ENCODE data around the gene CHTOP.
A peak's percentile ranks its signal among the peaks of the same experiment; 100 is the strongest.

CHTOP gene

DNA sequence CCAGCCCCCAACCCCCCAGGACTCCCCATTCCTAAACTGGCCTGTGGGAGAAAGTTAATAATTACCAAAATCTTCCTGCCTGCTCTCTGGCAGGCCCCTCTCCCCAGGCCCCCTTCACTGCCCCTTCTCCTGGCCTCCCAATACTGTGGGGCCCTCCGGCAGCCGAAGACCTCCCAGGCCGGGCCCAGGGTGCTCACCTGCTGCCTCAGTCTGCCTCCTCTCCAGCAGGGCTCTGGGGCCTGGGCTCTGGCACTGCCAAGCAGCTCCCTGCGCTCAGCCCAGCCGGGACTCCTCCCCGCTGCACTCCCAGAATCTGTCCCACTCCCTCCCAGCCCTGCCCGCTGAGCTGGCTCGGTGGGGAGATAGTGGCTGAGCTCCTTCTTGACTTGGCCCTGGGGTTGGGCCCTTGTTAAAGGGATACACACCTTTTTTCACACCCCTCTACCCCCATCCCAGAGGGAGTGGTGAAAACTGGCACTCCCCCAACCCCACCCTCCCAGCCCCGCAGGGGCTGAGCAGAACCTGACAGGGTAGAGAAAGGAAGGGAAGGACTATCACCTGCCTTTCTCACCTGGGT lies 21.0 kb upstream of the CHTOP start, which contains the start of gene S100A16:
Gene S100A16 (minus strand): TSS at position 383 of the 577 bp plus-strand sequence. CDS start 4,986 bp downstream, outside the sequence.
- DNase-seq (ENCODE audit: low spot score), result no peak

DNA sequence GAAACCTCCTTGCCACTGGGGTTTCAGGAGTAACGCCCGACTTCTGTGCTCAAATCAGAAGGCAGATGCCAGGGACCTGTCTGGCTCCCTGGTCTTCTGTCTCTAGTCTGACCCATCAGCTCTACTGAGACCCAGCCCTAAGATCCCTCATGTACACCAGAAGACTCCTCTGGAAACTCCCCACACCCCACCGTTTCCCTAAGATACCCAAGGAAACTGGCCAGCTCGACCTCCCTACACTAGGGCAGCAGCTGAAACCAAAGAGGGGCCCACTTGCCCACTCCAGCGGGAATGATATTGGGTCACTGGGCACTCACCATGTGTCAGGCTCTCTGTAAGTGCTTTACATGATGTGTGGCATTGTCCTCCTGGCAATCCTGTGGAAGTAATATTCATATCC lies 20.5 kb upstream of the CHTOP start:
- DNase-seq (ENCODE audit: low spot score), result no peak

DNA sequence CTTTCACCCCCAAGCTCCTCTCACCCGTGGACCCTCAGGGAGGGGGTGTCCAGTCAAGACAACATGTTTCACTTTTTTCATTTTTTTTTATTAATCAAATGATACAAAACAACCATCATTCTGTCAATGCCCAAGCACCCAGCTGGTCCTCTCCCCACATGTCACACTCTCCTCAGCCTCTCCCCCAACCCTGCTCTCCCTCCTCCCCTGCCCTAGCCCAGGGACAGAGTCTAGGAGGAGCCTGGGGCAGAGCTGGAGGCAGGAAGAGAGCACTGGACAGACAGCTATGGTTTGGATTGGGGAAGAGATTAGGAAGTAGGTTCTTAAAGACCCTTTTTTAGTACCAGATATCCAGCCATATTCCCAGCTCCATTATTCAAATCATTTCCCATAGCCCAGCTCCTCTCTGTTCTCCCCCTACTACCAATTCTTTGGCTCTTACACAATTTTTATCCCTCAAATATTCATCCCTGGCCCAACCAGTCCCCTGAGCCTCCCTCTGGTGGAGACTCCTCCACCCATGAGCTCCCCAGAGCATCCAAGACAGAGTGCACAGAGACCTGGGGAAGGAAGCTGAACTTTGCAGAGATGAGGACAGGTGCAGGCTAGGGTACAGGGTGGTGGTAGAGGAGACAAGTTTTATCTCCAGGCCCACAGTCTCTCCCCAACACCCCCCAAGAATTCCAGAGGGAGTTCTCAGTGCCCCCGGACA lies 19.5 kb upstream of the CHTOP start:
- DNase-seq (ENCODE audit: low spot score), result no peak

DNA sequence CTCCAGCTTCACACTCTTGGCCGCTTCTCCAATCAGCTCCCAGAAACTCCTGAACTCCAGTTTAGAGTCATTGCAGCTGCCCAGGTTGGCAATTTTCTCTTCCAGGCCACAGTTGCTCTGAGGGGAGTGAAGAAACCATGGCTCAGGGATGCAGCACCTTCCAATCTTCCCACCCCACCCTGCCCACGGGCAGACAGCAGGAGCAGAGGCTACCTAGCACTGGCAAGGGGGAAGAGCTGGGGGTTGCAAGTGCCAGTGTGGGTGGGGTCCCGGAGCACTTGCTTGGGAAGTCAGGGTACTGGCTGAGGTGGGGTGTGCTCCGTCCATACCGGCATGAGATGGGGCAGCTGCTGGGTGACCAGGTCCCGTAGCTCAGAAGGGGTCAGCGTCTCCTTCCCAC lies 19.0 kb upstream of the CHTOP start:
- DNase-seq (ENCODE audit: low spot score), result no peak

DNA sequence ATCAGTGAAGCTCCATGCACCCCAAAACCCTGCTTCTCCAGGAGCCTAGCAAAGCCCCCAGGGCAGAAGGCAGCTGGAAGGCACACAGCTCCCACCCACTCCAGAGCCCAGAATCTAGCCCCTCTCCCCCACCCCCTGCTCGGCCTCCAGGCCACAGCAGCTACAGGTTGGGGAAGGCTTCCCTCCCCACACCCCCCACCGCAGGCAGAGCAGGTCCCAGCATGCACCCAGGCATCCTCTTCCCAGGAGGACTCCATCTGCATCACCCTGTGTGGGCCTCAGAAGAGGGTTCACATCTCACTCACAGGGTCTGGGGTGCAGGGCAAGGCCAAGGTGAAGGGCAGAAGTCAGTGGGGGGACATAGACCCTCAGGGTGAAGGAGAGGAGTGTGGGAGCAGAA lies 18.5 kb upstream of the CHTOP start:
- DNase-seq (ENCODE audit: low spot score), result no peak

DNA sequence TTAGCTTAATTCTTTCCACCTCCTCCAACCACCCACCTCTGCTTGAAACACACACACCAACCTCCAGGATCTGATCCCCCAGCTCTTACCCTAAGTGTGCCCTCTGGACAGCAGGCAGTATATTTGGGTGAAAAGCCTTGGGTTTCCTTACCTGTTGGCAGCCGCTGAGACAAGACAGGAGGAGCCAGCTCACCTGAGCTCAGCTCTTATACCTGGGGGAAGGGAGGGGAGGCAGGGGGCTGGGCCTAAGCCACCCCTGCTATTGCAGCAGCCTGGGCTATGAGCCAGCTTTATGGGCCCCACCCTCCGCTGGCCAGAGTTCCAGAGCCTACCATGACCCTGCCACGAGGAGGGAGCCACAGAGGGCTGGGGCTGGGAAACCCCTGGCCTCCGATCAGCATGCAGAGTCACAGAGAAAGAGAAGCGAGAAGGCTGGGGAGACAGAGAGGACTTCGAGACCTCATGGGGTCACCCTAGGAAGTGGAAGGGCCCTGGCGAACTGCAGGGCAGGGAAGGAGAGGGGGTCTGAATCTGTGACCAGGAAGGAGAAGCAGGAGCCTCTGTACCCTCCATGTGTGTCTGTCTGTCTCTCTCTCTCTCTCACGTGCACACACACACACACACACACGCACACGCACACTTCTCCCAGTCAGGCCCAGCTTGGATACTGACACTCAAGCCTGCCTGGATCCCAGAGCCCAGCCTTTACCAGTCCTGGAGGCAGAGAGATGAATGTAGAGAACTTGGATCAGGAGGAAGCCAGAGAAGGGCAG lies 17.5 kb upstream of the CHTOP start, which contains the start of gene S100A14:
Gene S100A14 (minus strand): TSS at position 182 of the 773 bp plus-strand sequence. CDS start 467 bp downstream, outside the sequence.
- no peak for DNase-seq (ENCODE audit: low spot score)

DNA sequence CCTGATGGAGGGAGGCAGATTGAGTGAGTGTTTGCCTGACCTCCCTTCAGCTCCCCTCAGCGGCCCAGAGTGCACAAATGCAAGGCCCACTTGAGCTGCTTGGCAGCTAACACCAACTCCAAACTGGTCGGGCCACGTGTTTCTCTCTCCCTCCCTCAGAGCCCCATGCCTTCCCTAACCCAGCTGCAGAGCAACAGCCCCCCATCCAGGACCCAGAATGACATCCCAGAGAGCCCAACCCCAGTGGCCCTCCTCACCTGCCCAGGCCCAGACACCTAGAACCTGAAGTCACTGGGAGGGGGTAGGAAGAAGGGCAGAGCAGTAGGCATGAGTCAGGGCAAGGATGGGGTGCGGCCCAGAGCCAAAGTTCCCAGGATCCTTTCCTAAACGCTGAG lies 17.0 kb upstream of the CHTOP start:
- DNase-seq (ENCODE audit: low spot score), result no peak

DNA sequence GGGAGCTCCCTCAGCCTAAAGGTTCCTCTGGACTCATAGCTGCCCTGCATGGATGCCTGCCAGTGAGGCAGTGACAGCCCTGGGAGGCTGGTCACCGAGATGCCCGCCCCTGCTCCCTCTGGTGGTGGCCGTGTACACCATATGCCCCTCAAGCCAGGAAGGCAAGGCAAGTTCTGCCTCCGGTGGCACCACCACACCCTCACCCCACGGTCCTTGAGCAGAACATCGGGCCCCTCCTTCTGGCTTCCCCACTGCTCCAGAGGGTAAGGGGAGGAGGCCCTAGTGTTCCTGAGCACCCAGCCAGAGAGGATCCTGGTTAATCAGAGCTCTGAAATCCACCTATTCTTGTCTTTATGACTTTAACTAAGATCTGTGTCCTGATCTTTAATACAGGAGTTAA lies 16.2 kb upstream of the CHTOP start:
- peak; percentile 60 for DNase-seq (ENCODE audit: low spot score)

DNA sequence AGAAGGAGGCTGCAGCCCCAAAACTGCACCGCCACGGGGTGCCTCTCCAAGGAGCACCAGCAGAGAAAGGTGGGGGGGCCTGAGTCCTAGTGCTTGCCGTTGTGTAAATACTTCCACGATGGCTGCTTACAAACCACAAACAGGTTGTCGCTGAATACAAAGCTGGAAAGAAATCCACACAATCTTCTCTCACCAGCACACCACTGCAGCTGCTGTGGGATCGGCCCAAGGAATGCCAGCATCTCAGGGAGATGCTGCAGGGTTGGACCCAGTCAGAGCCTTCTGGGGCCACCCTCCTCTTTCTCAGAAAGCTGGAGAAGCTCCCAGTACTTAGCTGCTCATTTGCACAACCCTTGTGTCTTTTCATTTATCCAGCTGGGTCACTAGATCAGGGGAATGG lies 14.7 kb upstream of the CHTOP start:
- no peak for DNase-seq (ENCODE audit: low spot score)

DNA sequence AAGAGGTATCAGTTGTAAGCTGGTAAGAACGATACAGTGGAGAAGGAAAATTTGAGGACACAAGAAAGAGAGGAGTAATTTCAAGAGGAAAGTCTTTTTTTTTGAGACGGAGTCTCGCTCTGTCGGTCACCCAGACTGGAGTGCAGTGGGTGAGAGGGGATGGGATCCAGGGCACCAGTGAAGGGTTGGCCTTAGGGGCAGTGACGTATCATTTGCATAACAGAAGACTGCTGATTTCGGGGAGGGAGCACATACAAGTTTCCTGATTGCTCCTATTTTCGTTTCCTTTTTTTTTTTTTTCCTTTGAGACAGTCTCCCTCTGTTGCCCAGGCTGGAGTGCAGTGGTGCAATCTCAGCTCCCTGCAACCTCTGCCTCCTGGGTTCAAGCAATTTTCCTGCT lies 10.8 kb upstream of the CHTOP start:
- DNase-seq (ENCODE audit: low spot score), result no peak

DNA sequence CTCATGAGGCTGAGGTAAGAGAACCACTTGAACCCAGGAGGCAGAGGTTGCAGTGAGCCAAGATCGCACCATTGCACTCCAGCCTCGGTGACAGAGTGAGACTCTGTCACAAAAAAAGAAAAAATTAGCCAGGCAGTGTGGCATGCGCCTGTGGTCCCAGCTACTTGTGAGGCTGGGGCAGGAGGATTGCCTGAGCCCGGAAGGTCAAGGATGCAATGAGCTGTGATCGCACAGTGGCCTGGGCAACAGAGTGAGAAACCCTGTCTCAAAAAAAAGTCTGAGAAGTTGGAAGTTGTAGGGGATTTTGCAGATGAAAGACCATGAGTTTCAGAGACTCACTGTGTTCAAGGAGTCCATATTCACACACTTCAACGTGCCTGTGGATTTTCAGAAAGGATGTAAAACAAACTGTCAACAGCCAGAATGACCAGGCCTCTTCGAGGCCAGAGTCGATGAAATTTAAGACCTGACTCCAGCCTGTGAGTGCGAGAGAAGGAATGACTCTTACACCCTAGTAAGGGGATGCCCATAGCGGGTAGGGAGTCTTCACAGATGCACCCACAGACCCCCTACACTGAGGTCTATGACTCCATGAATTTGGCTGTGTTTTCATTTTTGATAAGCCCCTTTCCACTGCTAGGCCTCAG lies 8.8 kb upstream of the CHTOP start:
- no peak for DNase-seq (ENCODE audit: low spot score)

DNA sequence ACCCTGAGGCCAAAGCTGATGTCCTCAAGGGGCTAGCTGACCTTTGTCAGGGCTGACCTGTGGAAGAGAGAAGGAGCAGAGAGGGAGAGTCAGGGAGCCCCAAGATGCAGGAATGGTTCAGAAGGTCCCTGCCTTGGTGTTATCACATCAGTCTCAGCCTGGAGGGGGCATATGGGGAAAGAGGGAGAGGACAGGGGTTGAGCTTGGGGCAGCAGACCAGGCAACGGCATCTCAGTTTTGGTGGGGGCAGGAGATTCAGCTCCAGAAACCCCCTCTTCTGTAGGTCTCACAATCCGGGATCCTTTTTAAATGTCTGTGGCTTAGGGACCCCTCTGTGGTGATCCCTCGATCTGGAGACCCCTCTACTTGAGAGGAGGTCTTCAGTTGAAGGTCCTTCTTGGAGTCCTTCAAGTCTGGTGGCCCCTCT lies 7.4 kb upstream of the CHTOP start:
- no peak for DNase-seq (ENCODE audit: low spot score)

DNA sequence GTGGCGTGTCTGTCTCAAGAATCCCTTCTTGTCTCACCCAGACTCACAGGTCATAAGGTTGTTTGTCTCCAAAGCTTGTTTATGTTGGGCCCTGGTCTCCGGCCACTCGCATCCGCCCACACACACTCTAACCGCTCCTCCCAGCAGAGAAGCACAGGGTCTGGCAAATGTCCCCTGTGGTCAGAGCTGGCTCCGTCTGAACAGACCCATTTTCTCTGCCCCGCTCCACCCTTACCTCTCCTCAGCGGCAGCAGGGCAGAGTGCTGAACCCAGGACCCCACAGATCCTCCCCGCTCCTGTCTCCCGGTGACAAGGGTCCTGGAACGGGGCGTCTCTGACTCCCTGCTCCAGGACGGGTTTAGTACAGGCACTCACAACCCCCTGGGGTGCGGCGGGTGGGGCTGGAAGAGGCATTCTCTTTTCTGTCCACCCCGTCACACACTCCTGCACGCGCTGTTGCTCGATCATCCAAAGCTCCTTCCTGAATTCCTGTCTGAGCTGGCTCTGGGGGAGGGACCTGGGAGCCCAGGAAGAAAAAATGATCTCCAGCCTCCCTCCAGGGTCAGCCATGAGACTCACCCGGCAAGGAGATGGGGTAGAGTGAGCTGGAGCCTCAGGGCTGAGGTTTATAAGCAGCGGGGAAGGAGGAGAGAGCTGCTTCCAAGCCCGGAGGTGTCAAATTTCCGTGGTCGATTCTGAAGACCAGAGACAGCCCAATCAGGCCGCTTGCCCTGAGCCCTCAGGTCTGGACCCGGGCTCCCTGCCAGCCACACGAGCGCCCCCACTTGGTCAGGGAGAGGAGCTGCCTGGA lies 6.8 kb upstream of the CHTOP start, which contains the start of gene S100A13:
Gene S100A13 (minus strand): TSS at position 602 of the 811 bp plus-strand sequence. CDS start 1,033 bp downstream, outside the sequence.
- DNase-seq (ENCODE audit: low spot score), result peak; percentile 37

DNA sequence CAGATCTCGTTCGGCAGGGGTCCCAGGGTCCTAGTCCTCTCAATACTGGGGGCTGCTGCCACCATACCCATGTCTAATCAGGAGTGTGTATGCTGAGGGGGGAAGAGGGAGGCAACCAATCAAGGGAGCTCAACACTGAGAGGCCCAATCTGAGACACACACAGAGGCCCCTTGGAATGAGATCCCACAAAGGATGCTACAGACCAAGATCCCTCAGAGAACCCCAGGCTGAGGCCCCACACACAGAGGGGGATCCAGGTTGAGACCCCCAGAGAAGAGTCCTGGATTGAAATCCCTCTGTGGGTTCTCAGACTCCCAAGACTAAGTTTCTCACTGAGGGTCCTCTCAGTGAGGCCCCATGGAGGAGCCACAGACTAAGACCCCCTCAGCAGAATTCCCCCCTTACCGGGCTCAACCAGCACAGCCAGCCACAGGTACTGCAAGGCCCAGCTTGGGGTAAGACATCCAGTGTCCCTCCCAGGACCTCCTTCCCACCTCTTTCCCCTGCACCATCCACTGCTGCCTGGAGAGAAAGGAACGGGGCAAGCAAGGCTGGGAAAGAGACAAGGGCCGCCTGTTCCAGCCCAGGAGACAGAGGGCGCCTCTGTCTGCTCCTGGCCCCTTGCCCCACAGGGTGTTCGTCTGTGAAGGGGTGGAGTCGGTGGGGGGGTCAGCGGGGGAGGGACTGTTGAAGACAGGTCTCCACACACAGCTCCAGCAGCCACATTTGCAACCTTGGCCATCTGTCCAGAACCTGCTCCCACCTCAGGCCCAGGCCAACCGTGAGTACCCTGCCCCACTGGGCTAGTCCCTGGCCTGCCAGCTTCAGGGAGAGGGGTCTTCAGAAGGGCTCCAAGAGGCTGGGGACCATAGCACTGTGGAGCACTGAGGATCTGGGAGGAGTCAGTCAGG lies 5.9 kb upstream of the CHTOP start, which contains the start of gene S100A1:
Gene S100A1 (plus strand): TSS at position 720 of the 912 bp plus-strand sequence. CDS start 2,088 bp downstream, outside the sequence.
- no peak for DNase-seq (ENCODE audit: low spot score)

DNA sequence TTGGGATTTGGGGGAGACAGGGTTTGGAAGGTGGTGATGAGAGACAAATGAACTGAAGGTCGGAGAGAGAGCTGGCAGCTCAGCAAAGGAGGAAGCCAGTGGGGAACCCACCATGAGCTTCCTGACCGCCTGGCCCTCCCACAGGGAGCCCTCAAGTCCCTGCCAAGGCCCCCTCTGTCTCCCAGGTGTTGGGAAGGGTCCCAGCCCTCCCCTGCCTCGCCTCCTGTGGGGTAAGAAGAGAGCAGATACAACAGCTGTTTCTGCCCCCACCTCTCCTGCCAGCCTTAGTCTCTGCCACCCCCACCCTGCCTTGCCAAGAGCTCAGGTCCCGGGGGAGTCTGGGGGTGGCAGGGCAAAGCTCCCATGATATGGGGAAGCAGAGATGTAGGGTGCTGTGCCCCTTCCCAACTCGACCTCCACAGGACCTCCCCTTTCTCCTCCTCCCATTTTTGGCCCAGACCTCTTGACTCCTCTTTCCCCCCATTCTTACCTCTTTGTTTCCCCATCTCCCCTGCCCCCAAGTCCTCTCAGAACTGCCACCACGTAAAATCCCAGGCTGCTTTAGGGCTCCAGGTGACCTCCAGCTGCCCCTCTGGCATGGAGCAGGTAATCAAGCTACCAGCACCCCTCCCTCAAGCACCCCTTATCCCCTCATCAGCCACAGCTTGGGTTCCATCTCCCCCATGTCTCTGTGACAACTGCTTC lies 5.1 kb upstream of the CHTOP start:
- DNase-seq (ENCODE audit: low spot score), result no peak

DNA sequence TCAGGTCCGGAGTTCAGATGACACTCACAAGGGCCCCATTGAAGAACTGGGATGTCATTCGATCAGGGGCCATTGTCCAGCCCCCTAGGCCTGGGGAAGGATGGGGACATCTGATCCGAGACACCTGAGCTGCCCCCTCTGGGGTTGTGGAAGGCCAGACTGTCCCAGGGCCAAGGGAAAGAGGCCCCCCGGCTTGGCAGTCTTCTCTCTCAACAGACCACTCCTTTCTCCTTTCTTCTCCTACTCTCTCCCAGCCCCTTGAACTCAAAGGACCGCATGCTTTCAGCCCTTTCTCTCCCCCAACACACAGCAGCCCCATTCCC lies 4.6 kb upstream of the CHTOP start:
- DNase-seq (ENCODE audit: low spot score), result no peak

DNA sequence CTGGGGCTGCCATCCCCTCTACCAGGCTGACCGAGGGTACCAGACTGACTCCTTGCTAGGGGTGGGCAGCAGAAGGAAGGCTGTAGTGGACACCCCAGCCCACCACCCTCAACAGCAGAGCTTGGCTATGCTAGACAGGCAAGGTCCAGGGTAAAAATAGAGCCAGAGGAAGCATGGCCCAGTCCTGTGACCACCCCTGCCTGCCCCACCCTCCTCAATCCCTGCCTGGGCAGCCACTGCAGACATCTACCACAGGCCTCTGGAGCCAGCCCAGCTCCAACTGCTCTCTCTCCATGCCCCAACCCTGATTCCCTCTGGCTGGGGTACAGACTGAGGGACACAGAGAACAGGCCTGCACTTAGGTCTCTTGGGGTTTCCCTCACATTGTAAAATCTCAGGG lies 3.9 kb upstream of the CHTOP start:
- no peak for DNase-seq (ENCODE audit: low spot score)

DNA sequence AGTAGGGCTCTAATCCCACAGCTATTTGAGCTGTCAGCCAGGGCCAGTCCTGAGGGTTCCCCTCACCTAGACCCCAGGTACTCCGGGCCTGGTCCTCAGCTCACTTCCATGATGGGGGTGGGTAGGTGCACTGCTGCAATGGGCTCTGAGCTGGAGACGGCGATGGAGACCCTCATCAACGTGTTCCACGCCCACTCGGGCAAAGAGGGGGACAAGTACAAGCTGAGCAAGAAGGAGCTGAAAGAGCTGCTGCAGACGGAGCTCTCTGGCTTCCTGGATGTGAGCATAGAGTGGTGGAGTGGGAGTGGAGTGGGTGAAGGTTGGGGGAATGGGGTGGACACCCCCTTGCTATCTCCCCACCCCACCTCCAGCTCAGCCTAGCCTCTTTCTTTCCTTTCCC lies 3.5 kb upstream of the CHTOP start:
- no peak for DNase-seq (ENCODE audit: low spot score)
